Liver (tissue), 9 donors: ENCODE results near the gene UGT1A4. TPM values are rescaled to one million over a fixed set of nuclear protein-coding genes. Genes with fewer than 3 reads are reported as not detected.

Source experiments
- DNase-seq: peaks from one replicate; pipeline ENCODE4 v3.0.0-alpha.2; 2017; ENCODE audit warnings: low spot score
- H3K27ac ChIP-seq, 2 donors: one replicate each; pipeline ENCODE4 v1.7.0; 2013; ENCODE audit warnings: inconsistent platforms in 2 of 2, low read length in 2 of 2, control low read depth in 1 of 2, low read depth in 1 of 2, mild to moderate bottlenecking in 1 of 2
- H3K27me3 ChIP-seq, 4 donors: one replicate each; pipeline versions ENCODE4 v1.6.1 to v1.7.0; 2013; ENCODE audit warnings: low read length in 3 of 4, inconsistent platforms in 1 of 4, mild to moderate bottlenecking in 1 of 4, moderate library complexity in 1 of 4; ENCODE audit not compliant: control insufficient read depth in 4 of 4, insufficient read depth in 4 of 4
- H3K36me3 ChIP-seq, 4 donors: one replicate each; pipeline versions ENCODE4 v1.6.1 to v1.7.0; 2013; ENCODE audit warnings: low read length in 3 of 4, mild to moderate bottlenecking in 3 of 4, low read depth in 1 of 4, moderate library complexity in 1 of 4; ENCODE audit not compliant: control insufficient read depth in 4 of 4, insufficient read depth in 3 of 4
- H3K4me1 ChIP-seq, 4 donors: one replicate each; pipeline versions ENCODE4 v1.6.1 to v1.7.0; 2013; ENCODE audit warnings: low read length in 3 of 4, mild to moderate bottlenecking in 3 of 4, moderate library complexity in 1 of 4; ENCODE audit not compliant: control insufficient read depth in 4 of 4, insufficient read depth in 4 of 4
- H3K4me3 ChIP-seq, 3 donors: one replicate each; pipeline versions ENCODE4 v1.6.1 to v1.7.0; 2013; ENCODE audit warnings: low read length in 3 of 3, control low read depth in 1 of 3, low read depth in 1 of 3, mild to moderate bottlenecking in 1 of 3
- H3K9ac ChIP-seq, 2 donors: one replicate each; pipeline ENCODE4 v1.7.0; 2013; ENCODE audit warnings: low read length in 2 of 2, mild to moderate bottlenecking in 2 of 2, moderate library complexity in 2 of 2, control low read depth in 1 of 2, low read depth in 1 of 2
- H3K9me3 ChIP-seq, 4 donors: one replicate each; pipeline versions ENCODE4 v1.6.1 to v1.7.0; 2013; ENCODE audit warnings: low read length in 3 of 4; ENCODE audit not compliant: control insufficient read depth in 4 of 4
- ATF3 ChIP-seq: IDR thresholded peaks from 2 replicates; pipeline ENCODE4 v1.6.1; 2016; ENCODE audit warnings: antibody characterized with exemption
- CTCF ChIP-seq: fragments of 150-350 bp; IDR thresholded peaks from 2 replicates; pipeline ENCODE4 v1.5.1; 2017; ENCODE audit warnings: improper control_type of control experiment, low read depth, low read length; ENCODE audit not compliant: missing input control
- EGR1 ChIP-seq, 2 donors: IDR thresholded peaks; 2 replicates each; pipeline ENCODE4 v1.6.1; 2016 to 2018; ENCODE audit warnings: antibody characterized with exemption in 2 of 2, low read depth in 2 of 2
- FOXA1 ChIP-seq: IDR thresholded peaks from 2 replicates; pipeline ENCODE4 v1.6.1; 2016; ENCODE audit warnings: antibody characterized with exemption
- FOXA2 ChIP-seq: IDR thresholded peaks from 2 replicates; pipeline ENCODE4 v1.6.1; 2016; ENCODE audit warnings: antibody characterized with exemption
- GABPA ChIP-seq, 2 donors: IDR thresholded peaks in 1 of 2; conservative IDR thresholded peaks in 1 of 2; 2 replicates each; pipeline ENCODE4 v1.6.1; 2016; ENCODE audit warnings: antibody characterized with exemption in 2 of 2, mild to moderate bottlenecking in 1 of 2, moderate library complexity in 1 of 2
- HNF4A ChIP-seq, 2 donors: conservative IDR thresholded peaks; 2 replicates each; pipeline ENCODE4 v1.6.1; 2016; ENCODE audit warnings: antibody characterized with exemption in 2 of 2, mild to moderate bottlenecking in 2 of 2
- HNF4G ChIP-seq: IDR thresholded peaks from 2 replicates; pipeline ENCODE4 v1.6.1; 2016; ENCODE audit warnings: antibody characterized with exemption
- JUND ChIP-seq, 2 donors: IDR thresholded peaks; 2 replicates each; pipeline ENCODE4 v1.6.1; 2016; ENCODE audit warnings: antibody characterized with exemption in 2 of 2
- MAX ChIP-seq: IDR thresholded peaks from 2 replicates; pipeline ENCODE4 v1.6.1; 2016; ENCODE audit warnings: antibody characterized with exemption
- NR2F2 ChIP-seq: IDR thresholded peaks from 2 replicates; pipeline ENCODE4 v1.6.1; 2016; ENCODE audit warnings: antibody characterized with exemption
- RAD21 ChIP-seq, 2 donors: IDR thresholded peaks; 2 replicates each; pipeline ENCODE4 v1.6.1; 2016; ENCODE audit warnings: antibody characterized with exemption in 2 of 2, mild to moderate bottlenecking in 2 of 2
- REST ChIP-seq: IDR thresholded peaks from 2 replicates; pipeline ENCODE4 v1.6.1; 2016; ENCODE audit warnings: antibody characterized with exemption, mild to moderate bottlenecking
- RXRA ChIP-seq, 2 donors: IDR thresholded peaks; 2 replicates each; pipeline ENCODE4 v1.6.1; 2017 to 2018; ENCODE audit warnings: antibody characterized with exemption in 2 of 2, mild to moderate bottlenecking in 1 of 2
- SP1 ChIP-seq: IDR thresholded peaks from 2 replicates; pipeline ENCODE4 v1.6.1; 2018; ENCODE audit warnings: antibody characterized with exemption, mild to moderate bottlenecking
- TAF1 ChIP-seq: conservative IDR thresholded peaks from 2 replicates; pipeline ENCODE4 v1.6.1; 2016; ENCODE audit warnings: antibody characterized with exemption, mild to moderate bottlenecking
- YY1 ChIP-seq: IDR thresholded peaks from 2 replicates; pipeline ENCODE4 v1.6.1; 2016; ENCODE audit warnings: antibody characterized with exemption, mild to moderate bottlenecking
- ZBTB33 ChIP-seq: IDR thresholded peaks from 2 replicates; pipeline ENCODE4 v1.6.1; 2016; ENCODE audit warnings: antibody characterized with exemption
- WGBS: extraction: QIAGEN DNeasy Blood & Tissue Kit; methylation state at CpG from one replicate; pipeline ENCODE4 v1.1.7; 2013; 5-methylcytosine and 5-hydroxymethylcytosine counted together
- polyA plus RNA-seq, 2 donors: library from polyadenylated mRNA; stranded (reverse) in 1 of 2; unstranded in 1 of 2; fragments of 200-250 nt in 1 of 2; fragments of >200 nt in 1 of 2; fragmentation: Nextera tagmentation in 1 of 2; extraction: Ambion mirVana in 1 of 2; gene quantifications; one replicate each; pipeline versions ENCODE4 v1.2.1 to v1.2.3, GENCODE V29; 2013 to 2015
- total RNA-seq, 2 donors: library from RNA; depleted of rRNA; stranded (reverse); fragments of >200 nt; gene quantifications; one replicate each; pipeline ENCODE4 v1.2.3, GENCODE V29; 2014
- donor health status: healthy.
- donor health status: healthy.
- donor health status: healthy.
- donor health status: healthy.
- donor health status: healthy.

The UGT1A4 gene
- total and polyA plus RNA-seq, 4 donors: 103 to 446 (median 136) TPM; not detected in 1

GRCh38 chr2:233769260-233769659, 50.7 kb downstream of the UGT1A4 start:
- H3K4me3 ChIP-seq: no peak overlapping the region
- H3K9me3 ChIP-seq: no peaks in the 10 kb centered on the region
- H3K4me1 ChIP-seq: peaks cover 0 to 8% (median 3%) of the 10 kb centered on the region in 4 donors
- H3K36me3 ChIP-seq: peaks cover 6 to 49% (median 40%) of the 10 kb centered on the region in 4 donors
- H3K27ac ChIP-seq: no peak overlapping the region
- H3K27me3 ChIP-seq: no peaks in the 10 kb centered on the region
- TF ChIP-seq JUND (IDR thresholded peaks at IDR 0.05): no peak
- TF ChIP-seq MAX: no peak
- TF ChIP-seq FOXA2: no peak
- TF ChIP-seq RXRA (IDR thresholded peaks at IDR 0.05): no peak
- TF ChIP-seq CTCF: no peak
- TF ChIP-seq RAD21 (IDR thresholded peaks at IDR 0.05): no peak
- no peak for TF ChIP-seq HNF4A (conservative IDR thresholded peaks at IDR 0.05)
- no peak for TF ChIP-seq GABPA (IDR thresholded peaks at IDR 0.05 in 1 of 2, conservative IDR thresholded peaks at IDR 0.05 in 1 of 2)
- TF ChIP-seq ZBTB33: no peak
- no peak for TF ChIP-seq SP1
- TF ChIP-seq EGR1 (IDR thresholded peaks at IDR 0.05; ENCODE audit: low read depth in 2 of 2): no peak
- no peak for TF ChIP-seq TAF1
- no peak for TF ChIP-seq NR2F2
- TF ChIP-seq HNF4G: no peak
- no peak overlapping the region for H3K9ac ChIP-seq
- no peak for DNase-seq
- WGBS: 95% methylated on average over 9 of the region's 9 CpGs

GRCh38 chr2:233772153-233772552, 53.6 kb downstream of the UGT1A4 start:
- 95% methylated on average over 16 of the region's 16 CpGs for WGBS
- peaks cover 6 to 49% (median 40%) of the 10 kb centered on the region in 4 donors for H3K36me3 ChIP-seq

More at GRCh38 chr2:233772153-233772552, 53.6 kb downstream of the UGT1A4 start:
- no peaks in the 10 kb centered on the region for H3K4me1 ChIP-seq
- H3K27ac ChIP-seq: no peak overlapping the region
- H3K9me3 ChIP-seq: no peaks in the 10 kb centered on the region
- no peak overlapping the region for H3K4me3 ChIP-seq
- TF ChIP-seq HNF4G (no peak), YY1 (no peak), SP1 (no peak), ATF3 (no peak), JUND (IDR thresholded peaks at IDR 0.05) (no peak), EGR1 (IDR thresholded peaks at IDR 0.05; ENCODE audit: low read depth in 2 of 2) (no peak), TAF1 (no peak), ZBTB33 (no peak), NR2F2 (no peak), FOXA1 (no peak), MAX (no peak), REST (no peak), CTCF (no peak), FOXA2 (no peak)
- no peak overlapping the region for H3K9ac ChIP-seq
- no peak for DNase-seq
- H3K27me3 ChIP-seq: no peaks in the 10 kb centered on the region
